Measurements from ENCODE around the gene CDH12. TPM values are rescaled to one million over a fixed set of nuclear protein-coding genes. Genes with fewer than 3 reads are reported as not detected.

CDH12 gene
- total RNA-seq, 2 donors from 2014 or later = 0.90 to 1.9 TPM

- no peak overlapping the region for H3K9ac ChIP-seq (ENCODE audit: extremely low read depth, low read length, poor library complexity, severe bottlenecking)
- WGBS, 2 experiments (ENCODE audit: insufficient coverage in 1 of 2, insufficient read length in 1 of 2) = 73% methylated on average over 1 of the region's 1 CpG; no CpG with 5 or more reads in 1 of the 2 experiments
- Mint-ChIP-seq H3K36me3 (ENCODE audit: low read depth) (no peaks in the 10 kb centered on the region), H3K4me1 (no peaks in the 10 kb centered on the region), H3K27me3 (ENCODE audit: insufficient read depth) (no peaks in the 10 kb centered on the region), H3K4me3 (no peak overlapping the region), H3K9me3 (peaks cover 15% of the 10 kb centered on the region), H3K27ac (no peak overlapping the region)
- H3K9me3 ChIP-seq (ENCODE audit: control insufficient read depth, low read length) = no peaks in the 10 kb centered on the region
- no peak for TF ChIP-seq CTCF (conservative IDR thresholded peaks at IDR 0.05)
- H3K27me3 ChIP-seq (ENCODE audit: control insufficient read depth, insufficient read depth, low read length, poor library complexity, severe bottlenecking) = no peaks in the 10 kb centered on the region
- H3K36me3 ChIP-seq (ENCODE audit: control insufficient read depth, insufficient read depth, low read length) = no peaks in the 10 kb centered on the region
- no peak for DNase-seq
- no peaks in the 10 kb centered on the region for H3K4me1 ChIP-seq (ENCODE audit: control insufficient read depth, insufficient read depth, low read length)
- no peak overlapping the region for H3K27ac ChIP-seq (ENCODE audit: low read depth, low read length)
- H3K4me3 ChIP-seq (ENCODE audit: low read length) = no peak overlapping the region
Observed at GRCh38 chr5:22722056-22722455, 131.1 kb downstream of the CDH12 start.

GRCh38 chr5:22719842-22720241 lies 133.3 kb downstream of the CDH12 start:
- H3K27ac Mint-ChIP-seq = no peak overlapping the region
- 98 to 100% methylated on average over 1 to 3 of the region's 3 CpGs for WGBS, 2 experiments (ENCODE audit: insufficient coverage in 1 of 2, insufficient read length in 1 of 2)

GRCh38 chr5:22710660-22711059 lies 142.5 kb downstream of the CDH12 start:
- no peak for DNase-seq
- Mint-ChIP-seq H3K4me3 (no peak overlapping the region), H3K36me3 (ENCODE audit: low read depth) (no peaks in the 10 kb centered on the region), H3K27me3 (ENCODE audit: insufficient read depth) (no peaks in the 10 kb centered on the region), H3K9me3 (no peaks in the 10 kb centered on the region), H3K4me1 (no peaks in the 10 kb centered on the region), H3K27ac (no peak overlapping the region)
- H3K9me3 ChIP-seq (ENCODE audit: control insufficient read depth, low read length) = no peaks in the 10 kb centered on the region
- no peaks in the 10 kb centered on the region for H3K27me3 ChIP-seq (ENCODE audit: control insufficient read depth, insufficient read depth, low read length, poor library complexity, severe bottlenecking)
- H3K36me3 ChIP-seq (ENCODE audit: control insufficient read depth, insufficient read depth, low read length) = no peaks in the 10 kb centered on the region
- no peak overlapping the region for H3K4me3 ChIP-seq (ENCODE audit: low read length)
- H3K27ac ChIP-seq (ENCODE audit: low read depth, low read length) = no peak overlapping the region
- no peak overlapping the region for H3K9ac ChIP-seq (ENCODE audit: extremely low read depth, low read length, poor library complexity, severe bottlenecking)
- H3K4me1 ChIP-seq (ENCODE audit: control insufficient read depth, insufficient read depth, low read length) = no peaks in the 10 kb centered on the region
- WGBS, 2 experiments (ENCODE audit: insufficient coverage in 1 of 2, insufficient read length in 1 of 2) = 48% methylated on average over 2 of the region's 2 CpGs; no CpG with 5 or more reads in 1 of the 2 experiments
- no peak for TF ChIP-seq CTCF (conservative IDR thresholded peaks at IDR 0.05)

More at GRCh38 chr5:22719842-22720241, 133.3 kb downstream of the CDH12 start:
- Histone ChIP-seq H3K4me1 (ENCODE audit: control insufficient read depth, insufficient read depth, low read length) (no peaks in the 10 kb centered on the region), H3K27me3 (ENCODE audit: control insufficient read depth, insufficient read depth, low read length, poor library complexity, severe bottlenecking) (no peaks in the 10 kb centered on the region), H3K9me3 (ENCODE audit: control insufficient read depth, low read length) (no peaks in the 10 kb centered on the region), H3K27ac (ENCODE audit: low read depth, low read length) (no peak overlapping the region), H3K9ac (ENCODE audit: extremely low read depth, low read length, poor library complexity, severe bottlenecking) (no peak overlapping the region), H3K36me3 (ENCODE audit: control insufficient read depth, insufficient read depth, low read length) (no peaks in the 10 kb centered on the region), H3K4me3 (ENCODE audit: low read length) (no peak overlapping the region)
- TF ChIP-seq CTCF (conservative IDR thresholded peaks at IDR 0.05) = no peak
- Mint-ChIP-seq H3K4me3 (no peak overlapping the region), H3K27me3 (ENCODE audit: insufficient read depth) (no peaks in the 10 kb centered on the region), H3K4me1 (no peaks in the 10 kb centered on the region), H3K36me3 (ENCODE audit: low read depth) (no peaks in the 10 kb centered on the region), H3K9me3 (peaks cover 15% of the 10 kb centered on the region)
- no peak for DNase-seq

All from endodermal cell (in vitro differentiated cells).